ENCODE results near the gene DGCR6. TPM values are rescaled to one million over a fixed set of nuclear protein-coding genes. Genes with fewer than 3 reads are reported as not detected.
A peak's percentile ranks its signal among the peaks of the same experiment; 100 is the strongest.
"Not testable (repeated sequence)": the region's sequence is repeated elsewhere in the genome, so short reads cannot be mapped to it uniquely, and the experiment has no call there.

The DGCR6 gene
- 1 to 10 TPM in 1 of 3 donors, under 1 TPM in 2; 0.39 to 1.7 (median 0.55) TPM for total RNA-seq
- long read RNA-seq, donor 1, result 0 reads
- long read RNA-seq, donor 2, result 0 reads

GRCh38 chr22:18905540-18906409, at the start of gene DGCR6:
TSS of gene DGCR6 (plus strand) at chr22:18906320. CDS start at chr22:18906375, 55 bp downstream.
- TF ChIP-seq, protein P1, sequence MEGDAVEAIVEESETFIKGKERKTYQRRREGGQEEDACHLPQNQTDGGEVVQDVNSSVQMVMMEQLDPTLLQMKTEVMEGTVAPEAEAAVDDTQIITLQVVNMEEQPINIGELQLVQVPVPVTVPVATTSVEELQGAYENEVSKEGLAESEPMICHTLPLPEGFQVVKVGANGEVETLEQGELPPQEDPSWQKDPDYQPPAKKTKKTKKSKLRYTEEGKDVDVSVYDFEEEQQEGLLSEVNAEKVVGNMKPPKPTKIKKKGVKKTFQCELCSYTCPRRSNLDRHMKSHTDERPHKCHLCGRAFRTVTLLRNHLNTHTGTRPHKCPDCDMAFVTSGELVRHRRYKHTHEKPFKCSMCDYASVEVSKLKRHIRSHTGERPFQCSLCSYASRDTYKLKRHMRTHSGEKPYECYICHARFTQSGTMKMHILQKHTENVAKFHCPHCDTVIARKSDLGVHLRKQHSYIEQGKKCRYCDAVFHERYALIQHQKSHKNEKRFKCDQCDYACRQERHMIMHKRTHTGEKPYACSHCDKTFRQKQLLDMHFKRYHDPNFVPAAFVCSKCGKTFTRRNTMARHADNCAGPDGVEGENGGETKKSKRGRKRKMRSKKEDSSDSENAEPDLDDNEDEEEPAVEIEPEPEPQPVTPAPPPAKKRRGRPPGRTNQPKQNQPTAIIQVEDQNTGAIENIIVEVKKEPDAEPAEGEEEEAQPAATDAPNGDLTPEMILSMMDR (IDR thresholded peaks at IDR 0.05), result no peak
- DNase-seq, result no peak
- H3K9me3 ChIP-seq, result no peaks in the 10 kb centered on the region
- no peak within 1 kb of the TSS for H3K4me3 ChIP-seq
- ATAC-seq, result peak; percentile 98
- intact Hi-C loops (cut with DNase I, micrococcal nuclease), result no loop called here
- no peaks in the 10 kb centered on the region for H3K4me1 ChIP-seq (ENCODE audit: low read depth)
- no peaks in the 10 kb centered on the region for H3K36me3 ChIP-seq (ENCODE audit: low read depth)

DNA sequence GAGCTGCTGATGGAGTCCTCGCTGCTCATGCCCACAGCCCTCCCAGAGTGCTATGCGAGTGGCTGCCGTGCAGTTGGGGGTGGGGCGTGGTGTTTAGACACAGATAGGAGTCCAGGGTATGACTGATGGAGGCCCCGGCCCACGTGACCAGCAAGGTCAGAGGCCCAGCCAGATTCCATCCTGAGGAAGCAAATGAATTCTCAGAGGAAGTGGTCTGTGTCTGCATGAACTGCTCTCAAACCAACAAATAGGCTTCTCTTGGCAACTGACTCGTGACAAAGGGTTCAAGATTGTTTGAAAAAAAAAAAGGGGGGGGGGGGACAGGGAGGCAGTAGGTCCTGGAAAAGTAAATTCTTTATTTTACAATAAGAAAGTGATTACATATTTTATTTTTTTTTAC, 46.8 kb upstream of the DGCR6 start:
- intact Hi-C loops (cut with DNase I, micrococcal nuclease); H3K4me1 ChIP-seq (ENCODE audit: low read depth); H3K4me3 ChIP-seq; DNase-seq; ATAC-seq; H3K9me3 ChIP-seq; H3K36me3 ChIP-seq (ENCODE audit: low read depth): not testable (repeated sequence)

GRCh38 chr22:18881260-18881659, 24.9 kb upstream of the DGCR6 start:
- ATAC-seq; H3K4me1 ChIP-seq (ENCODE audit: low read depth); H3K4me3 ChIP-seq; intact Hi-C loops (cut with DNase I, micrococcal nuclease); H3K9me3 ChIP-seq; H3K36me3 ChIP-seq (ENCODE audit: low read depth): not testable (repeated sequence)
- DNase-seq, result peak; percentile 7 to 48 (median 28)

DNA sequence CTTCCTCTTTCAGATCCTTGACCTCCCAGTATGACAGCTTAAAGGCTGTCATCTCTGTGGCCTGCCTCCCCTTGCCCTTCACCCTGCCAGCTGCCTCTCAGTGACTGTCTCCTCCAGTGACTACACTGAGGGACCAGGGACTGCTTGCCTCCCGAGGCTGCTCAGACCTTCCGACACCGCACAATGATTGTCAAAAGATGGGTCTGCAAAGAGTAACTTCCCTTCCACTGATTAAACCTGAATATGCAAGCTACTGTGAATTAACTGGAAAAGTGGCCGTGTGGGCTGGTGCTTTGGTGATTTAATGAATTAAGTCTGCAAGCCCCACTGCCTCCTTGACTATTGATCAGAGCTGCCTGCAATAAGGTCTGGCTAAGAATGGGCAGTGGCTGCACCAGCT, 21.7 kb upstream of the DGCR6 start:
- intact Hi-C loops (cut with DNase I, micrococcal nuclease); H3K4me1 ChIP-seq (ENCODE audit: low read depth); ATAC-seq; H3K36me3 ChIP-seq (ENCODE audit: low read depth); H3K9me3 ChIP-seq; H3K4me3 ChIP-seq: not testable (repeated sequence)
- peak in 1 of 3 donors; percentile 20 for DNase-seq

GRCh38 chr22:18888115-18888514, 18.0 kb upstream of the DGCR6 start:
- intact Hi-C loops (cut with DNase I, micrococcal nuclease), result no loop called here
- no peaks in the 10 kb centered on the region for H3K9me3 ChIP-seq
- TF ChIP-seq, protein P1 (IDR thresholded peaks at IDR 0.05), result no peak
- H3K4me3 ChIP-seq, result no peak overlapping the region
- H3K4me1 ChIP-seq (ENCODE audit: low read depth), result no peaks in the 10 kb centered on the region
- ATAC-seq (no peak), DNase-seq (no peak)
- no peaks in the 10 kb centered on the region for H3K36me3 ChIP-seq (ENCODE audit: low read depth)

DNA sequence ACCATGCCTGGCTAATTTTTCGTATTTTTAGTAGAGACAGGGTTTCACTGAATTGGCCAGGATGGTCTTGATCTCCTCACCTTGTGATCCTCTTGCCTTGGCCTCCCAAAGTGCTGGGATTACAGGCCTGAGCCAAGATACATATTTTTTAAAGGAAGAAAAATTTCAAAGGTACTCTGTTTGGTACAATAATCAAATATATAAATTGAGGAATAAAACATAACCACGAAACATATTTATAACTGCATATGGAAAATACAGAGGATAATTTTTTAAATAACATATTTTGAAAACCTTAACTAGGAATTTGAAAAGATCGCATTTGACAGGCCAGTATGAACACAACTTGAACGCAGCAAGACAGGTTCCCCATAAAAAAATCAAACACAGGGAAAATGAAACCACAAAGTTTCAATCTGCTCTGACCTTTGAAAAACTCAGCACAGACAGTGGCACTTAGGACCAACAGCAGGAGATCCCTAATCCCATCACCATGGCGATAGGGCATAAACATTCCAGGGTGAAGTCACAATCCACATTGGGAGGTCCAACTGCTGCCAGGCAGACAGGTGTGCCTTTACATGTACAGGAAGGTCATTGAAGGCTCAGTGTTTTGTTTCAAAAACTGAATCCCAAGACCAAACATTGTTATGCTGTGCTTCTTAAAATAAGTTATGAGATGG, 15.5 kb upstream of the DGCR6 start:
- ATAC-seq; H3K36me3 ChIP-seq (ENCODE audit: low read depth); H3K4me1 ChIP-seq (ENCODE audit: low read depth); H3K4me3 ChIP-seq; intact Hi-C loops (cut with DNase I, micrococcal nuclease); H3K9me3 ChIP-seq; DNase-seq: not testable (repeated sequence)

GRCh38 chr22:18893775-18894174, 12.3 kb upstream of the DGCR6 start:
- H3K4me1 ChIP-seq (ENCODE audit: low read depth); intact Hi-C loops (cut with DNase I, micrococcal nuclease); H3K4me3 ChIP-seq; H3K36me3 ChIP-seq (ENCODE audit: low read depth); ATAC-seq; H3K9me3 ChIP-seq; DNase-seq: not testable (repeated sequence)

- H3K36me3 ChIP-seq (ENCODE audit: low read depth); H3K4me1 ChIP-seq (ENCODE audit: low read depth); ATAC-seq; H3K4me3 ChIP-seq; H3K9me3 ChIP-seq; intact Hi-C loops (cut with DNase I, micrococcal nuclease): not testable (repeated sequence)
- DNase-seq, result peak in 1 of 3 donors; percentile 0
Measured at GRCh38 chr22:18896037-18896657, 10.0 kb upstream of the DGCR6 start.

DNA sequence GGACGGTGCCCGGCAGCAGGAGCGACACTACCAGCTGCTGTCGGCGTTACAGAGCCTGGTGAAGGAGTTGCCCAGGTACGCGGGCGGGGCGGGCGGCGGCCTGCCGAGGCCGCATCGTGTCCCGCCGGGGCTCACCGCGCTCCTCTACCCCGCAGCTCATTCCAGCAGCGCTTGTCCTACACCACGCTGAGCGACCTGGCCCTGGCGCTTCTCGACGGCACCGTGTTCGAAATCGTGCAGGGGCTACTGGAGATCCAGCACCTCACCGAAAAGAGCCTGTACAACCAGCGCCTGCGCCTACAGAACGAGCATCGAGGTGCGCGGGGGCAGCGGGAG, 258 bp downstream of the DGCR6 start:
- ATAC-seq; H3K4me1 ChIP-seq (ENCODE audit: low read depth); H3K4me3 ChIP-seq; DNase-seq; H3K36me3 ChIP-seq (ENCODE audit: low read depth); H3K9me3 ChIP-seq; intact Hi-C loops (cut with DNase I, micrococcal nuclease): not testable (repeated sequence)
